Upper lobe of left lung (tissue), 6 donors: ENCODE results near the gene OR10G3. TPM values are rescaled to one million over a fixed set of nuclear protein-coding genes. Genes with fewer than 3 reads are reported as not detected.
"Not testable (repeated sequence)": the region's sequence is repeated elsewhere in the genome, so short reads cannot be mapped to it uniquely, and the experiment has no call there.

ENCODE experiments used
- ATAC-seq, 2 donors: fragments of 200-7000 bp; cut with Tn5 transposase; one replicate each; pipeline ENCODE4 v1.9.1; 2022; ENCODE audit warnings: mild to moderate bottlenecking in 2 of 2, moderate library complexity in 2 of 2; ENCODE audit not compliant: low FRiP score in 2 of 2
- DNase-seq, 2 donors: peaks; one replicate each; pipeline ENCODE4 v3.0.0-alpha.2; 2019 to 2020
- H3K27ac ChIP-seq, 4 donors: fragments of 200-600 bp; sonication (generic); one replicate each; pipeline ENCODE4 v1.5.1; 2016 to 2019
- H3K27me3 ChIP-seq, 4 donors: fragments of 200-600 bp; sonication (generic); one replicate each; pipeline ENCODE4 v1.5.1; 2017 to 2019
- H3K36me3 ChIP-seq, 4 donors: fragments of 200-600 bp; sonication (generic); one replicate each; pipeline ENCODE4 v1.5.1; 2016 to 2019
- H3K4me1 ChIP-seq, 4 donors: fragments of 200-600 bp; sonication (generic); one replicate each; pipeline ENCODE4 v1.5.1; 2018 to 2019
- H3K4me3 ChIP-seq, 4 donors: fragments of 200-600 bp; sonication (generic); one replicate each; pipeline ENCODE4 v1.5.1; 2017 to 2019; ENCODE audit warnings: mild to moderate bottlenecking in 2 of 4, moderate library complexity in 1 of 4
- H3K9me3 ChIP-seq, 4 donors: fragments of 200-600 bp; sonication (generic); one replicate each; pipeline ENCODE4 v1.5.1; 2018 to 2019
- CTCF ChIP-seq, 6 experiments: fragments of 450-650 bp in 4 of 6; fragments of 200-600 bp in 2 of 6; sonication (generic) in 2 of 6; IDR thresholded peaks; one replicate each; pipeline ENCODE4 v1.5.1; 2016 to 2019; ENCODE audit warnings: antibody characterized with exemption in 6 of 6
- EP300 ChIP-seq, 4 donors: sonication (generic); formaldehyde crosslinking; IDR thresholded peaks; one replicate each; pipeline ENCODE4 v1.5.1; 2017; ENCODE audit warnings: antibody characterized with exemption in 4 of 4, control low read depth in 2 of 4
- POLR2A ChIP-seq, 4 donors: fragments of 450-650 bp; IDR thresholded peaks; one replicate each; pipeline ENCODE4 v1.5.1; 2016 to 2017; ENCODE audit warnings: antibody characterized with exemption in 4 of 4, mild to moderate bottlenecking in 2 of 4
- POLR2AphosphoS5 ChIP-seq, 2 donors: sonication (generic); formaldehyde crosslinking; IDR thresholded peaks; one replicate each; pipeline ENCODE4 v1.5.1; 2017; ENCODE audit warnings: antibody characterized with exemption in 2 of 2
- WGBS, 2 donors: methylation state at CpG; one replicate each; pipeline ENCODE4 v1.1.5; 2017 to 2018; 5-methylcytosine and 5-hydroxymethylcytosine counted together
- total RNA-seq, 6 donors: library from RNA; depleted of rRNA in 4 of 6; stranded (reverse); fragments of >200 nt in 4 of 6; gene quantifications; one replicate each; pipeline versions ENCODE4 v1.1.0 to v1.2.1, GENCODE V29; 2016 to 2021
- donor health status: DM: no; HTN: no; CAD: no; lungs with moderate emphysema.
- donor health status: DM: no; HTN: yes; CAD: no; lungs with severe emphysema.

OR10G3 gene
- total RNA-seq, 6 donors from 2014 or later: not detected

GRCh38 chr14:21557084-21557901 lies 22.6 kb downstream of the OR10G3 start:
- TF ChIP-seq CTCF (IDR thresholded peaks at IDR 0.05) (peak; percentile 51 to 77 (median 65)), POLR2A (IDR thresholded peaks at IDR 0.05) (no peak), POLR2AphosphoS5 (IDR thresholded peaks at IDR 0.05) (peak in 1 of 2 donors; percentile 27), EP300 (IDR thresholded peaks at IDR 0.05) (no peak)
- H3K4me1 ChIP-seq: peaks cover 4 to 16% (median 5%) of the 10 kb centered on the region in 4 donors
- no peaks in the 10 kb centered on the region for H3K36me3 ChIP-seq
- DNase-seq: peak in 1 of 2 donors; percentile 78
- peak; percentile 85 to 90 for ATAC-seq
- no peaks in the 10 kb centered on the region for H3K9me3 ChIP-seq
- WGBS, 2 donors: 12 to 14% methylated on average over 11 of the region's 11 CpGs
- peak overlapping the region; percentile 6 to 63 (median 36) for H3K27ac ChIP-seq
- H3K27me3 ChIP-seq: no peaks in the 10 kb centered on the region
- H3K4me3 ChIP-seq: peak overlapping the region in 3 of 4 donors; percentile 14 to 35 (median 33)

GRCh38 chr14:21556378-21557083 lies 23.3 kb downstream of the OR10G3 start:
- ATAC-seq (no peak), DNase-seq (no peak)
- WGBS, 2 donors: 72 to 73% methylated on average over 5 of the region's 5 CpGs
- no peaks in the 10 kb centered on the region for H3K36me3 ChIP-seq
- peaks cover 4 to 16% (median 5%) of the 10 kb centered on the region in 4 donors for H3K4me1 ChIP-seq
- H3K27ac ChIP-seq: peak overlapping the region in 3 of 4 donors; percentile 6 to 63 (median 27)
- TF ChIP-seq POLR2AphosphoS5 (IDR thresholded peaks at IDR 0.05) (no peak), EP300 (IDR thresholded peaks at IDR 0.05) (no peak), POLR2A (IDR thresholded peaks at IDR 0.05) (no peak), CTCF (IDR thresholded peaks at IDR 0.05) (no peak)
- H3K9me3 ChIP-seq: no peaks in the 10 kb centered on the region
- H3K27me3 ChIP-seq: no peaks in the 10 kb centered on the region
- no peak overlapping the region for H3K4me3 ChIP-seq

- ATAC-seq (no peak), DNase-seq (no peak)
- Histone ChIP-seq H3K27me3 (no peaks in the 10 kb centered on the region), H3K9me3 (no peaks in the 10 kb centered on the region), H3K27ac (no peak overlapping the region), H3K36me3 (no peaks in the 10 kb centered on the region), H3K4me3 (no peak overlapping the region), H3K4me1 (peaks cover 4 to 14% (median 5%) of the 10 kb centered on the region in 4 donors)
- no peak for TF ChIP-seq EP300 (IDR thresholded peaks at IDR 0.05)
- no peak for TF ChIP-seq CTCF (IDR thresholded peaks at IDR 0.05)
- TF ChIP-seq POLR2A (IDR thresholded peaks at IDR 0.05): no peak
- TF ChIP-seq POLR2AphosphoS5 (IDR thresholded peaks at IDR 0.05): no peak
- WGBS, 2 donors: 88 to 95% methylated on average over 3 of the region's 3 CpGs
These were observed 26.6 kb downstream of the OR10G3 start for GRCh38 chr14:21553266-21553665.

- H3K27me3 ChIP-seq, H3K36me3 ChIP-seq, H3K4me1 ChIP-seq, H3K27ac ChIP-seq, ATAC-seq, DNase-seq, H3K9me3 ChIP-seq, H3K4me3 ChIP-seq: not testable (repeated sequence)
- 77 to 82% methylated on average over 7 of the region's 7 CpGs for WGBS, 2 donors
These were observed 35.3 kb downstream of the OR10G3 start for GRCh38 chr14:21544588-21544987.

GRCh38 chr14:21543963-21544362 lies 35.9 kb downstream of the OR10G3 start:
- Histone ChIP-seq H3K36me3 (no peaks in the 10 kb centered on the region), H3K27ac (no peak overlapping the region), H3K4me3 (no peak overlapping the region), H3K9me3 (no peaks in the 10 kb centered on the region), H3K4me1 (no peaks in the 10 kb centered on the region), H3K27me3 (no peaks in the 10 kb centered on the region)
- no peak for ATAC-seq
- DNase-seq: no peak
- 42 to 53% methylated on average over 5 of the region's 5 CpGs for WGBS, 2 donors
- TF ChIP-seq CTCF (IDR thresholded peaks at IDR 0.05) (no peak), EP300 (IDR thresholded peaks at IDR 0.05) (no peak), POLR2A (IDR thresholded peaks at IDR 0.05) (no peak), POLR2AphosphoS5 (IDR thresholded peaks at IDR 0.05) (no peak)
